ENCODE measurements around the gene NTRK2. TPM values are rescaled to one million over a fixed set of nuclear protein-coding genes. Genes with fewer than 3 reads are reported as not detected.
A peak's percentile ranks its signal among the peaks of the same experiment; 100 is the strongest.

The NTRK2 gene
- total RNA-seq, 1 donor from 2014 or later: 0.46 TPM

DNA sequence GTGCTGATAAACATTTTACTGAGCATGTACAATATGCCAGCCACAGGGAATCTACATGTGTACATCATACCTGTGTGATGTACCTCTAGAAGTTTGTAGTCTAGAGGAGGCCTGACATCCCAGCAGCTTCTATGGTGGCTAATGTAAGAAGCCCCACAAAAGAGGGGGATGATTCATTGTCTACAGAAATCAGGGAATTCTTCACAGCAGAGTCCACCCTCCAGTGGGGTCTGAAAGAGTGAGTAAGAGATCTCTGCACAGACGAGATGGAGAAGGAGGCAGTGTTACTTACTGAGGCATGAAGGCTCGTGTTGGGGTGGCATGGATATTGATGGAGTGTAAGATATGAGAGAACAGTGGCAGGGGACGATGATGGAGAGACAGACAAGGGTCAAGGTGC, 103.0 kb downstream of the NTRK2 start:
- DNase-seq (ENCODE audit: low read depth): no peak
- H3K4me3 ChIP-seq (ENCODE audit: low read depth, low read length): no peak overlapping the region
- TF ChIP-seq, protein P1, sequence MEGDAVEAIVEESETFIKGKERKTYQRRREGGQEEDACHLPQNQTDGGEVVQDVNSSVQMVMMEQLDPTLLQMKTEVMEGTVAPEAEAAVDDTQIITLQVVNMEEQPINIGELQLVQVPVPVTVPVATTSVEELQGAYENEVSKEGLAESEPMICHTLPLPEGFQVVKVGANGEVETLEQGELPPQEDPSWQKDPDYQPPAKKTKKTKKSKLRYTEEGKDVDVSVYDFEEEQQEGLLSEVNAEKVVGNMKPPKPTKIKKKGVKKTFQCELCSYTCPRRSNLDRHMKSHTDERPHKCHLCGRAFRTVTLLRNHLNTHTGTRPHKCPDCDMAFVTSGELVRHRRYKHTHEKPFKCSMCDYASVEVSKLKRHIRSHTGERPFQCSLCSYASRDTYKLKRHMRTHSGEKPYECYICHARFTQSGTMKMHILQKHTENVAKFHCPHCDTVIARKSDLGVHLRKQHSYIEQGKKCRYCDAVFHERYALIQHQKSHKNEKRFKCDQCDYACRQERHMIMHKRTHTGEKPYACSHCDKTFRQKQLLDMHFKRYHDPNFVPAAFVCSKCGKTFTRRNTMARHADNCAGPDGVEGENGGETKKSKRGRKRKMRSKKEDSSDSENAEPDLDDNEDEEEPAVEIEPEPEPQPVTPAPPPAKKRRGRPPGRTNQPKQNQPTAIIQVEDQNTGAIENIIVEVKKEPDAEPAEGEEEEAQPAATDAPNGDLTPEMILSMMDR (conservative IDR thresholded peaks at IDR 0.05; ENCODE audit: low read depth, low read length): no peak

DNA sequence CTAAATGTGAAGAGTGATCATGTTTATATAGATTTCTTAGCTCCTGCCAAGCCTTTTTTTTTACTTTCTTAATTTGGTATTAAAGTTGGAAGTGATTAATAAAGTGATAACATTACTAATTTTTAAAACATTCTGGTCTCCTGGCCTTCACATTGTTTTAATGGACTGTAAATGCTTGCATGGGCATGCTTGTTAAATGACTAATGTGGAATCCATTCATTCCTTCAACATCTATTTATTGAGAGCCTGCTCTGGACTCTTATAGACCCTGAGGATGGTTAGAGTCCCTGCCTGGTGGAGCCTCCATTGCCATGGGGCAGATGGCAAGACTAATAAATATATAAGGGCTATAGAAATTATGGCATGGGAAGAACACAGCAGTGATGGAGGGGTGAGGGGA, 103.5 kb downstream of the NTRK2 start:
- TF ChIP-seq, protein P1 (conservative IDR thresholded peaks at IDR 0.05; ENCODE audit: low read depth, low read length): no peak
- no peak for DNase-seq (ENCODE audit: low read depth)

DNA sequence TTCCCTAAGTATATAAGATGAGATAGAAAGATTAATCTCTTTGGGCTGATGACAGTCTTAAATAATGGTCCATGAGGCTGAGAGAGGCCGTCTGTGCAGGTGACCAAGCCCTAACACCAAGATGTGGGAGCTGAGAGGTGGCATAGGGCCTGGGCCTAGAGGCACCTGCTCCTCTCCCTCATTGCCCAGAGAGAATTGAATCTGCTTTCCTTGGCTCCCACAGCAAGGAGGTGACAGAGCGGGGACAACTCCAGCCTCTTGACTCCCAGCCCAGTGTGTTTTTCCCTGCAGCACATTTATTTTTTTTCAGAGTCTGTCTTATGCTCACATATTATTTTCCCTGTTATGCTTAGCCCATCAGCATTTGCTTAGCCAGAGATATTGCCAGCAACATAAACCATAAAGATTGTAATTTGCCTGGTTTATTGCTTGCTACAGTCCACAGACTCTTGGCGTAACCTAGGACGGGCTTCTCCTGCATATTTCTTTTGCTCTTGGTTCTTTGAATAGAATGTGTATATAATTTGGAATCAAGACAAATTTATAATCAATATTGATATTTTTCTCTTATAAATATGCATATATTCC, 105.6 kb downstream of the NTRK2 start:
- H3K4me3 ChIP-seq (ENCODE audit: low read depth, low read length): no peak overlapping the region
- TF ChIP-seq, protein P1 (conservative IDR thresholded peaks at IDR 0.05; ENCODE audit: low read depth, low read length): no peak
- no peak for DNase-seq (ENCODE audit: low read depth)

More for the DNA sequence above, 103.5 kb downstream of the NTRK2 start:
- H3K4me3 ChIP-seq (ENCODE audit: low read depth, low read length): no peak overlapping the region

DNA sequence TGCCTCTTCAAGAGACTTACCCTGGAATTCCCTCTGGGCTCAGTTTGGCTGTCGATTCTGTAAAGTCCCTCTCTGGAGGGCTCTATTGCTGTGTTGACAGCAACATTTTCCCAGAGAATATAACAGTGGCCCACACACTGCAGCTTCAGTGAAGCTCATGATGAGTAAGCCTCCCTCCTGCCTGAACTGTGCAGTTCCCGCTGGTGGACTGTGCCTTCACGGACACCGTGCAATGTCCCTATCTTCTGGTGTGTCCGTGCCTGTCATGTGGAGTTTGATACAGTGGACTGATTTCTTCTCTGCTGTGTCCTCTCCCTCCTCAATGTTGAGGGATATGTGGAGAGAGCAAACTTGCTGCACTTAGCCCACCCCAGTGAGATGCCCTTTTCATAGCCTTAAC, 109.0 kb downstream of the NTRK2 start:
- TF ChIP-seq, protein P1 (conservative IDR thresholded peaks at IDR 0.05; ENCODE audit: low read depth, low read length): no peak
- H3K4me3 ChIP-seq (ENCODE audit: low read depth, low read length): no peak overlapping the region
- DNase-seq (ENCODE audit: low read depth): no peak

DNA sequence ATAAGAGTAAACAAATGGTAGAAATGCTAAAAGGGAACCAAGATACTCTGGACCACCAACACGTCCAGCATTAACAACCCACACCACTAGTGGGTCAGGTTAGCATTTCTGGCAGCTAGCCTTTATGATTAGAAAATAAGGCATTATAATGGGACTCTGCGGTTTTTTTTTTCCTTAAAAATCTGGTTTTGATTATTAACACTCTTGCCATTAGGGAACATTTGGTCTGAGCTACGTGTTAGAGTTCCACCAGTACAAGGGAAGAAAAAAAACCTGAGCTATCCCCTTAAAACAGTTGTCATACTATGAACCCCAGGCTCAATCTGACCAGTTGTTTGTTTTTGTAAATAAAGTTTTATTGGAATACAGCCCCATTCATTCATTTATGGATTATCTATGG, 110.4 kb downstream of the NTRK2 start:
- DNase-seq (ENCODE audit: low read depth): no peak
- TF ChIP-seq, protein P1 (conservative IDR thresholded peaks at IDR 0.05; ENCODE audit: low read depth, low read length): no peak
- H3K4me3 ChIP-seq (ENCODE audit: low read depth, low read length): no peak overlapping the region

DNA sequence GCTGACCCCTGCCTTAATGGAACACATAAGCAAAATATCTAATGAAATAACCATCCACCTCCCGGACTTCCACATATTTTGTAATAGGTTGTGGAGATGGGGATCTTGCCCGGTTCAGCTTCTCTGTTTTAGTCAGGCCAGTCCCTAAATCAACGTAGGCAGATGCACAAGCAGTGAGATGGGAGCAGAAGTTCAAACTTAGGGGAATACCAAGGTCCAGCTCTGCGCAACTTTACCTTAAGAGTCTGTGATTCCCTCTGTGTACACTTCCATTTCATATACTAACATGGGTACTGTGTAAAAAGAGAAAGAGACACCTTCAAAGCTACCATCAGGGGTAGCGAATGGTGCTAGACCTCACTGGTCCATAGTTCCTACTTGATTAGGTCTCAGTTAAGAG, 110.9 kb downstream of the NTRK2 start:
- TF ChIP-seq, protein P1 (conservative IDR thresholded peaks at IDR 0.05; ENCODE audit: low read depth, low read length): no peak
- DNase-seq (ENCODE audit: low read depth): no peak
- no peak overlapping the region for H3K4me3 ChIP-seq (ENCODE audit: low read depth, low read length)

DNA sequence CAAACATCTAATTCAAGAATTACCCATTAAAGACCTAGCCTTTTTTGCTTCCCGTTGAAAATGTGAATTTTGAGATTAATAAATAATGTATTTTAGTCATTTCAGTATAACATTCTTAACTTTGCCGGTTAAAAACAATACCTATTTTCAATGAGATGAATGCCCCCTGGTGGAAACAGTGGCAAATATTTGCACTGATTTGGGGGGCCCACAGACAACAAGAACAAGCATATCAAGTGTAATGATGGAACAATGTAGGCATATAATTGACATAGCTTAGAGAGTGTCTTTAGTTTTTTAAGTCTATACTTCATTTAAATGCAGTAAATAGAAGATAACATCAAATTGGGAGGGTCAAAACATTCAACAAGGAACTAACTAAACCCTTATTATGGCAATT, 111.9 kb downstream of the NTRK2 start:
- H3K4me3 ChIP-seq (ENCODE audit: low read depth, low read length): no peak overlapping the region
- TF ChIP-seq, protein P1 (conservative IDR thresholded peaks at IDR 0.05; ENCODE audit: low read depth, low read length): peak; percentile 59
- DNase-seq (ENCODE audit: low read depth): no peak

Measured in epithelial cell of proximal tubule (primary cell).